T-helper 2 cell (primary cell): Measurements from ENCODE around the gene TAS2R1.
"Not testable (repeated sequence)": the region's sequence is repeated elsewhere in the genome, so short reads cannot be mapped to it uniquely, and the experiment has no call there.

Experiments
- DNase-seq, 5 experiments: peaks; one replicate each; pipeline versions ENCODE4 v3.0.0 to v3.0.0-alpha.2; 2012 to 2022

The TAS2R1 gene

DNA sequence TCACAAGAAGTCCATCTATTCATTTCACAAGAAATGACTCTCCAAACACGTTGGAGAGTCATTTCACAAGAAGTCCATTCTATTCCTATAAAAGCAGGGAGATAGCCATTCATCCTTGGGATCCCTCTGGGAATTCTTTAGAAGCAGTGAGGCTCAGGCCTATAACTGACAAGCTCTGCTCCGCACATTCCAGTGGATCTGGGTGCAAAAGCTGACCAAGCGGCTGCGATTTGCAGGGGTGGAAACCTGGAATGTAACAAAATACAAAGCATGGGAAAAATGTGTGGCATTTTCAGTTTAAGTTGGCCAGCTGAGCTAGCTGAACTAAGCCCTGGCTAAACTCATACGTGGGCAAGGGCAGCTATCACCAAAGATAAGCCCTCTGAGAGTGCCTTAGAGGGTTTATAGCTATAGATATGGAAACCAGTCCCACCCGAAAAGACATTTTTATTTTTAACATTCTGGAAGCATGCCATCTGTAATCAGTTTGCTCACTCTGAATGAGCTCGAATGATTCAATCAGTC lies 8.7 kb downstream of the TAS2R1 start:
- DNase-seq = no peak

DNA sequence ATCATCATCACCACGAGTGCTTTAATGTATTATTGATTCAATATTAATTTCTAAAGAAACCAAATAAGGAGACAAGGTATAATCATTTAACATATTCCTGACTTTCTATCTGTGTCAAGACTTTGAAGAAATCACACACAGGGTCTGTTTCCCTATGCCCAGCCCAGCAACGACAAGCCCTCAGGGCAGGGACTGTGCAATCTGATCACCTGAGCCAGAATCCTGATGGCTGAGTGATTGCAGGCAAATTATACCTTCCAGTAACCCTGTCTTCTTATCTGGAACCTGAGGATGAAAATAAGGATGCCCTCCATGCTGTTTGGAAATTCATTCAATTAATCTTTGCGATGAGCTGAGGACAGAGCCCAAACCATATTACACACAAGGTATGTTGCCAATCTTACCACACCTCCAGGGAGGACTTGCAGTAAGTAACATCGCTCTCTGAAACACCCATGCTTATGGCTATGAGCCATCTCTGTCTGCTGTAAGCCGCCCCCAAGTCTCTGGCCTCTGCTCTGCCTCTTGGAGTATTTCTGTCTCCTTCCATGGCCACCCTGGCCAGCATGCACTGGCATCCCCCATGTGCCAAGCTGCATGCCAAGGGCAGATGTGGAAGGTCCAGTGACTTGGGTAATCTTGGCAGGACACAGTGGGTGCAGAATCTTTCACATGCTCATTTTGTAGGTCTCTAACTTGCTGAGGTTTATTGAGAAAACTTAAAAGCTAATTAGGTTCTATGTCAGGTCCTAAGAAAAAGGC lies 10.6 kb downstream of the TAS2R1 start:
- DNase-seq = no peak

DNA sequence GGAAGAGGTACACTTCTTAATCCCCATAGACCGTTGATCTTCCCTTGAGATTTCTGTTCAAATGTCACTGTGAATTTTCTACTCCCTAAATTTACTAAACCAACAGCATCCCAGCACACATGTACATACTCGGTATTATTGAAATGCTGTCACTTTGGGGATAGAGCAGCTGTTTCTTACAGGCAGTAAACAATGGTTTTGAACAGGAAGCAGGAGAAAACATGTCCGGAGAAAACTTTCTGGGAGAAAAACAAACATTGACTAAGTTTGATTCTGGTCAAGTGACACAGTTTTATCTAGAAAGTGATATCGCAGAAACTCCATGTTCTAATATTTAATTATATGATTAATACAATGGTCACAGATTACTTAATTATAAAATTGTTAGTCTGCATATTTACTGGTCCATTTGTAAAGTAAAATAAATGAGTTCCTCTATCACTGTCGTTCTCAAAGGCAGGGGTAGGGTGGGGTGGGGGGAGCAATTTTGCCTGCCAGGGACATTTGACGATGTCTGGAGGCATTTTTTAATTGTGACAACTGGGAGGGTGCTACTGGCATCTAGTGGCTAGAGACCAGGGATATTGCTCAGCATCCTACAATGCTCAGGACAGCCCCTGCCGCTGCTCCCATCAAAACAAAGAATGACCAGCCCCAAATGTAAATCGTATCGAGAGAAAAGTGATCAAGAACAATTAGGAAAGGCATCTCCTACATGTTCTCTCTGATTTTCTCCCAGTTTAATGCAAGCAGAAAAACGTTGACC lies 12.2 kb downstream of the TAS2R1 start:
- no peak for DNase-seq

DNA sequence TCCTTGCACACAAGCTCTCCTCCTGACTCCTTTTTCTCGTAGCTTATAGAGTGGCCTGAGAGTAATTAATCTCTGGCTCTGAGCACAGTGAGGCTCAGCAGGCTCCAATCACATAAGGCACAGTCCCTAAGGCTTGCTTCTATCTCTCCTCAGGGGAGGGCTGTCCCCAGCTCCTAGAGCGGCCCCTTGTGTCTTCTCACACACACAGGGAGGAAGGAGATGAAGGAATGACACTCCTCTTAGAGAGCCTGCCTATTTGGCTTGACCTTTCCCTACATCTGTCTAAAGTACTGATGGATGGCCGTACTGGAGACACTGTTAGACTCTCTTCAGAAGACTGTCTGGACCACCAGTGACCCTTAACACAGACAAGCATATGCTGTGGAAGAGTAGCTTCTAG lies 12.9 kb downstream of the TAS2R1 start:
- DNase-seq = no peak

DNA sequence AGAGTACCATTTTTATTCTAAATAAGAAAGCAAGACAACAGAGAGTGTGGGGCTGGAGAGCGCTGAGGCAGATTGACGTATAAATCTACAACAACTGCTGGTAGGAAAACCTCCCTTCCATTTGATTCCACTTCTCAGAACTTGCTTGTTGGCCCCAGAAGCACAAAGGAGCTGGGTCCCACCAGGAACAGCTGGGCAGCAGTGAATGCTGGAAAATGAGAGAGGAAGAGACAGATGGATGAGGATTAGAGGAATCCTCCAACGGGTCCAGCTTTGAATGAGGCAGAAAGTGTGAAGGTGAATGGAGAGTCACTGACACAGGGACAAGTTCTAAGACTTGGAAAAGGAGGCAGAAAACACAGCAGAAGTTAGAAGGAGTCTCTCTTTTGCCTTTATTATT lies 14.8 kb downstream of the TAS2R1 start:
- no peak for DNase-seq

DNA sequence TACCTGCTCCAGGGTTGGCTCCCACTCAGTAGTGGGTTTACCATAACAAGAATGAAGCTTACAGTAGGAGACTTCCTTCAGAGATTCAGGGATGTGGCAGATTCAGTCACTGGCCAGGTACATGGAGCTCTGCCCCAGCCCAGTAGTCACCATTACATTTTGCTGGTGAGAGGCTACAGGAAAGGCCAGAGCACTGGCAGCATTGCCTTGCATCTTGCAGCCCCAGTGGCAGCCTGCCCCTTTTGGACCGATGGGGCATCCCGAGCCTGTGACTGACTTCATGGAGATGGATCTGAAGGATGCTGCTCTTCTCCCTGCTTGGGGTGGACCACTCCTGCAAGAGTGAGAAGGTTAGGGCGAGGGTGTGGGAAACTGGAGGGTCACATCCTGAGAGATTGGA lies 16.8 kb downstream of the TAS2R1 start:
- DNase-seq = no peak

DNA sequence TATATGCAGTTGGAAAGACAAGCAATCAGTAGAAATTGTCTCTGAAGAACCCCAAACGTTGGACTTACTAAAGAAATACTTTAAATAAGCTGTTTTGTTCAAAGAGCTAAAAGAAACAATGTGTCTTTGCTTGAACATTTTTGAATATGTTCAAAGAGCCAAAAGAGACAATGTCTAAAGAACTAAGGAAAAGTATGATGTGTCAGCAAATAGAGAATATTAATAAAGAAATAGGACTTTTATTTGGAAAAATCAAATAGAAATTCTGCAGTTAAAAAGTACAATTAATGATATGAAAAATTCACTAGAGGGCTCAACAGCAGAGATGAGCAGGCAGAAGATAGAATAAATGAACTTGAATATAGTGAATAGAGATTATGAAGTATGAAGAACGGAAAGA lies 19.2 kb downstream of the TAS2R1 start:
- DNase-seq = no peak

DNA sequence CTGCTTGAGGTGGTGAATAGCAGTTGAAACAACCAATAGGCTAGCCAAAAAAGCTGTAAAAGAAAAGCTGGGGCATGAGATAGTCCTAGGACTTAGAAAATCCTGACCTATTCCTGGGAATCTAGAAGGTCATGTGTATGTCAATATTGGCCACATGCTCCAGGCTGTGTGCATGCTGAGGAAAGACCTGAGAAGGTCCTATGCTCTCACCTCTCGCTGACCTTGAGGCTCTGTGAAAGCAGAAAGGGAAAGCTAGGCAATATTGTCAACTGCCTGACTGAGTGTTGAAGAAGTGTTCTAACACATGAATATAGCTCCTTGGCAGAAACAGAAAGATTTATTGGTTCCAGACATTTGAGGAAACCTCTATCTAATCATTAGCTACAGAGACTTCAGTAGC lies 19.8 kb downstream of the TAS2R1 start:
- DNase-seq = no peak

DNA sequence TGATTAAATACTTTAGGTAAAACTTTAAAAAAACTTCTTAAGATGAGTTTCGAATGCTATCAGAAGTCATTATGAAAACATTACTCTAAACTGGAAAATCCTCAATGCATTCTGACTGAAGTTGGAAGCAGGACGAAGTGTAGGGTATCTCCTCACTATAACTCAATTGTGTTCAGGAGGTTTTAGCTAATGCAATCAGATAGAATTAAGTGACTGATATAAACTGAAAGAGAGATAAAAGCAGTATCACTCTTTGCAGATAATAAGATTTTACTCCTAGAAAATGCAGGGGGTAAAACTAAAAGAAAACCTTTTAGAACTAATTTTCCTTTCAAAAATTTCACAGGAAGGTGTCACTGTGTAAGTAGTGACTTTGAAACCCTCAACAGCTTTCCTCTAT lies 22.1 kb downstream of the TAS2R1 start:
- DNase-seq = no peak

DNA sequence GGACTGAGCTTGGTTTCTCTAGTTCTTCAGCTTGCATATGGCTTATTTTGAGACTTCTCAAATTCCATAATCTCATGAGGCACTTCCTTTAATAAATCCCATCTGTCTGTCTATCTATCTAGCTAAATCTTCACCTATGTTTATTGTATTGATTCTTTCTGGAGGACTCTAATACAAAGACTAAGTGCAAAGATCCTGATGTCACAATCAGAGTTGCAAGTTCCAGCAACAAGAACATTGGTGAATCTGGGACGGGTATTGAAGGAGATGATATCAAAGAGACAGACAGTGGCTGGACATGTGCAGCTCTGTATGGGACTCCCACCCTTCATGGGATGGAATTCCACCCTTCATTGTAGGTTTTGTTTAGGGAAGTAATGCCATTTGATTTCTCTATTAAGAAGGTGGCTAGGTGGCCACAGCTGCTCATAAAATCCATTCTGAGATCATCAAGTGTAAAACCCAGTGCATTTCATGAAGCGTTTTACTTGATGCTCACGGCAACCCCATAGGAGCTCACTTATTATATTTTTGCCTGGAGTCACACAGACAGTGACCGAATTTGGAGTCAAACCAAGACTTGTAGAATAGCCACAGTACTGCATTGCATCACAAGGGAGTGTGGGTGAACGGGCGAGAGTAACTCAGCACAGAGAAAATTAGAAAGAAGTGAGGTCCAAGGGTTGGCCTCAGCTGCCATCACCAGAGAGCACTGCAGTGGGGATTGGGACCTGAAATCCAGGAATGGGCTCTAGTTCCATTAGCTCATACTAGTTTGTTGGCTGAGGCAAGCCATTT lies 24.9 kb downstream of the TAS2R1 start:
- no peak for DNase-seq

DNA sequence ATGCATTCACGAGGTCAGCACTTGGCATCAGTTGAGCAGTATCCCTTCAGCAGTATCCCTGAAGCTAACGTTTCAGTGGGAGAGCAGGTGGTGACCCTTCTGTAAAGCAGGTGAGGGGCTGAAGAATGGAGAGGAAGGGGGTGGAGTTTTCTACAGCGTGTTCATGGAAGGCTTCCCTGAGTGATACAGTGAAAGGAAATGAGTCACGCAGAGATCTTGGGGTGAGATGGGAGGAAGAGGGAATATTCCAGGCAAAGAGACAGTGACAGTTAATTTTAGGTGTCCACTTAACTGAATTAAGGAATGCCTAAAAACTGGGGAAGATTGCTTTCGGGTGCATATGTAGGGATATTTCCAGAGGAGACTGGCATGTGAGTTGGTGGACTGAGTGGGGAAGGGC lies 25.7 kb downstream of the TAS2R1 start:
- DNase-seq = no peak

DNA sequence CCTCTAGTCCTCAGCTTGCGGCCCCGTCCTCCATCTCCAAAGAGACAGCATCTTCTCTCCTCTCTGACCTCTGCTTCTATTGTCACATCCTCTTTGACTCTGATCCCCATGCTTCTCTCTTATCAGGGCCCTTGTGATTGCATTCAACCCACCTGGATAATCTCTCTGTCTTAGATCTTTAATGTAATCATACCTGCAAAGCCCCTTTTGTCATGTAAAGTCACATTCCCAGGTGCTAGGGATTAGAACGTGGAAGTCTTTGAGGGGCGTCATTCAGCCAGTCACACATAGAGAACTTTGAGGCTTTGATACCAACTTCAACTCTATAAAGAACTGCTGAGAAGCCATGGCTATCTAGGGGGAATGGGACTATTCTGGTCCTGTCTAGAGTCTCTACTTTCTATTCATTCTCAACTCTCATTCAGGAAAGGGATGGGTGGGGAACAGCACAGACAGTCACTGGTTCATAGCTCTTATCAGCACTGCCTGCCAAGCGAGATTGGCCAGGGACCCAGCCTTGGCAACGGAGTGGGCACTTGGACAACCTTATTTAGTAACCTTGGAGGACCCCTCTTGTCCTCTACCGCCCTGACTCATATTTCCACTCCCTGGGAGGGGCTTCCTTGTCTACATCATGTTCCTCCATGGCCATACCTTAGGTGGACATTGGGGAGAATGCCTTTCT lies 29.0 kb downstream of the TAS2R1 start:
- DNase-seq = no peak

DNA sequence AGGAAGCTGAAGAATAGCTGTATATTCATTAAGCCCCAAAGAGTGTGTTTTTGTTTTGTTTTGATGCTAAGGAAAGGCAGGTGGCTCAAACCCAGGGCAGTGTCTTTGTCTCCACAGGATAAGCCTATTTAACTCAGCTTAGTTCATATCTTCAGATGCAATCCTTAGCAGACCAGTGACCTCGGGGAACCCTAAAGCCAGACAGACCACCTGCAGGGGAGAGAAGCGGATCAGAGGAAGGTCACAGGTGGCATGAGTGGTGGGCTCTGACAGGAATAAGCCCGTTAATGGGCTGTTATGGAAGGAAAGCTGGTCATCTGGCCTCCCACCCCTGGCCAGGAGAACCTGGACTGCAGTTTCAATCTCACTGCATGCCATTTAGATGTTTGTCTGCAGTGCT lies 30.8 kb downstream of the TAS2R1 start:
- no peak for DNase-seq

DNA sequence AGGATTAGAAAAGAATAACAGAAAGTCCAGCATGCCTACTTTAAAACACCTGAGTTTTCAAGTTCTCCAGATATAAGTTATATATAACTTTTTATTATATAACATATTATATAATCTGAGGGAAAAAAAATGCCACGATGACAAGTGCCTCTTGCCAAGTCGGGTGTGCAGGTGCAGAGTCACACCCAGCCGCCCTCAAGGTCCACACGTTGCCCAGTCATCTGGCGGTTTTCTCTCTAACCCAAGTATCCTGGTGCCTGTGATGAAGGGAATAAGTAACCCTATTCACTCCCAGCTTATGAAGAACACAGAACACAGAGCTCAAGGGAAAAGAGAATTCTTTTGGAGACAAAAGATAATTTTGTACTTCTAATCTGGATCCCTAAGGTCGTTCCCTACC lies 31.8 kb downstream of the TAS2R1 start:
- DNase-seq = not testable (repeated sequence)

DNA sequence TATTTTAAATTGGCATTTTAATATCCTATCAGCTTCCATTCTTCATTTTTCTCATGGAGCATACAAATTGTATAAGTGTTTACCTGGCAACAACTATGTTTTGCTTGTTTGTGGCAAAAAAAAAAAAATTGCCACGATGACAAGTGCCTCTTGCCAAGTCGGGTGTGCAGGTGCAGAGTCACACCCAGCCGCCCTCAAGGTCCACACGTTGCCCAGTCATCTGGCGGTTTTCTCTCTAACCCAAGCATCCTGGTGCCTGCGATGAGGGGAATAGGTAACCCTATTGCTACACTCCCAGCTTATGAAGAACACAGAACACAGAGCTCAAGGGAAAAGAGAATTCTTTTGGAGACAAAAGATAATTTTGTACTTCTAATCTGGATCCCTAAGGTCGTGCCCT lies 32.8 kb downstream of the TAS2R1 start:
- DNase-seq = not testable (repeated sequence)

DNA sequence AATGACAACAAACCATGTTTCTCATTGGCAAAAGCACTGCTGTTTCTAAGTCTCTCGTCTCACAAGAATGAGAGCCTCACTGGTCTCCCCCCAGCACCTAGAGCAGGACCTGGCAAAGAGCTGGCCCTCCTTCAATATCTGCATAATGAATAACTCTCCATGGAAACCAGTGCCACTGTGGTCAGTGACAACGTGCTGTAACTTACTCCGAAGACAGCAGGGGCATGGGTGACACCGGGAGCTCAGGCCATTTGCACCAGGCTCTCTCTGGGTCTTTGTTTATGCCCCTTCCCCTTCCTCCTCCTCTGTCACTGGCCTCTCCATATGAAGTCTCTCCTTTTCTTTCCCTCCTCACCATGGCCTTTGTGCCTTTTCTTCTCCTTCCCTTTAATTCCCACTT lies 33.3 kb downstream of the TAS2R1 start:
- no peak for DNase-seq

DNA sequence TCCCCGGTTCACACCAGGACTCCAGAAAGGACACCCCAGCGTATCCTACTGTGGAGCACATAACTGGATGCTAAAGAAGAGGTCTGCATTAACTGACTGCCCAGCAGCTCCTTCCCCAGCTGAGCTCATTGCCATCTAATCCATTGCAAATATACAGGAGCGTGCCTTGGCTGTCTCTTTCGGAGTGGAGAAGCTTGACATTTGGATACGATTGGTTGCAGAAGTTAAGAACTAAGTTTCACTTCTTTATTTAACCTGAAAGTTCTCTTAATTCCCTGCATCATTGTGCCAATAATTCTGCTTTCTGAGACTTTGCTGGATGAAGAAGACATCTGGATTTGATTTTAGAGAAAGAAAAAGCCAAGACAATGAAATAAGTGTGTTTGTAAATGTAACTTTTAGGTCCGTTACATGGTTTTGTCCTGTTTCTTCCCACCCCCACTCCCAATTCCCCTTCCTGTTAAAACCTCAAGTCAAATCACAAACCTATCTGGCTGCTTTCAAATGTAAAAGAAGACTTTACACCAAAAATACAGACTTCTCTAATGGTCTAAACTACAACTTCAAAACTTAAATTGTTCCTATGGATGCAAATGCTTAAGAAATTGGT lies 33.9 kb downstream of the TAS2R1 start:
- DNase-seq = no peak

DNA sequence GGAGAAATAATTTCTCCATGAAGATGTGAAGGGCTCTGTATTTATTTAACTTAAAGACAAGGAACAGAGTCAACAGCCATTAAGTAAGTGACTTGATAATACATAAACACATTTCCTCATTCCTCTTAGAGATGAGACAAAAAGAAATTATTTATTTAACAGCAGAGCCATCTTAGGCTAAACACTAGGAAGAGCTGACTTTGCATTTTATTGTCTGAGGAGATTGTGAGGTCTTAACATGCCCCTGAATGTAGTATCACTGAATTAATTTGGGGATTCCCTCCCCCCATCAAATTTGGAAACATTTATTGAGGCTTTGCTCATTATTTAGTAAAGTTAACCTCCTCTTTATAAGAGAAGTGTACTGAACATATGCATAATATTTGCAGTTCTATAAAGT lies 35.2 kb downstream of the TAS2R1 start:
- DNase-seq = no peak

DNA sequence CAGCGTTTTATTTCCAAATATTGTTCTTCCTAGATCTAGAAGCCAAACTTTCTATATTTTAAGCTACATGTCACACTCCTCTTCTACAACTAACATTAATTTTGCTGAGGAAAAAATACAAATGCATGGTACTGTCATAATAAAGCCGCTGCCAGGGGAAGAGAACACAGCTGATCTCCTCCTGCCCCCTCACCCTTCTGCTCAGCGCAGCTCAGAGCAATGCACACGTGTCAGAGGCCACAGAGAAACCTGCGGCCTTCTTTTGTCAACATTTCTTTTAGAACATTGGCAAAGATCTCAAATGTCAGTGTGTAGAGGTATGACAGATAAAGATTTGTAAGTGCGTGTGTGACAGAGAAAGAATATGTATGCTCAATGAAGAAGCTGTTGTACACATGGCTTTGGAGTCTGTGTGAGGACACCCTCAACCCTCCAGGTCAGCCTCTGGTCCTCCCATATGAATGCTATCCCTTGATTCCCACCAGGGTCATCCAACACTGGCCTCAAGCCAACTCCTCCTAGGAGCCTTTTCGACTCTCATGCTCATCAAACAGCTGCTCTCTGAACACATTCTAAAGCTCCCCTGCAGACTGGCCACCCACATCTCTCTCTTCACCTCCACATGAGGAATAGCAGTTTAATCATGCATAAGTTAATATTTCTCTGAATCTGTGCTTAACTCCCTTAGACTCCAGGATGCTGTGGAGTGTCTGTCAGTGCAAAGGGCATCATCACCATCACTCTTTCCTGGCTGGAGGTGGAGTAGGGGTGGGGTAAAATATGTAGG lies 40.9 kb downstream of the TAS2R1 start:
- no peak for DNase-seq

DNA sequence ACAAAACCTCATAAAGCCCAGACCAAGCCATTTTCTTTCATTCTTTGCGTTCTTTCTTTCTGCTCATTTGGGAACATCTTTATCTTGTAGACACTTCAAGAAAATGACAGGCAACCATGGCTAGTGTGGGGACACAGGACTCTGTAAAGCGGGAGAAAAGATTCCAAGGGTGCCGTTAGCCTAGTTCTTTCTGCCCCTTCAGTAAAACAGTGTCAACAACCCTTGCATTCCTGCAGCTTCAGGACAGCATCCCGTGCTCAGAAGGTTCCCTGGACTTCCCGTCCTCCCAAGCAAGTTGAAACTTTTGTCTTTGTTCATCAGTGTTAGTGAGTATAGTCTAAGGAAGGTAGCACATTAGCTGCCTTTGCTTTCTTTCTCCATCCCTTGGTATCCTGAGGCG lies 41.9 kb downstream of the TAS2R1 start:
- DNase-seq = no peak

DNA sequence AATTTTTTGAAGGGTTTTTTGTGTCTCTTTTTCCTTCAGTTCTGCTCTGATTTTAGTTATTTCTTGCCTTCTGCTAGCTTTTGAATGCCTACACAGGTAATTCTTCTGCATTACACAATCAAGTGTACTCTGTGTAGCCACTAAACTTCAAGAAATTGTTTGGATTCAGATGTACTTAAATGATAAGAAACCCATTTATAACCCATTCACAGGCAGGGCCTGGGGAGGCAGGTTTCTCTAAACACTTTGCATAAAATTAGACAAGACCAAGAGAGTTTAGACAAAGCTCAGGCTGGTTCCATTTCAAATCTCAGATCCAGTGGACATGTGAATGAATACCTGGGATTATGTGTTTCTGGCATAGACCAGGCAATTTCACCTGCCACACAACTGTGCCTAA lies 43.0 kb downstream of the TAS2R1 start:
- no peak for DNase-seq

DNA sequence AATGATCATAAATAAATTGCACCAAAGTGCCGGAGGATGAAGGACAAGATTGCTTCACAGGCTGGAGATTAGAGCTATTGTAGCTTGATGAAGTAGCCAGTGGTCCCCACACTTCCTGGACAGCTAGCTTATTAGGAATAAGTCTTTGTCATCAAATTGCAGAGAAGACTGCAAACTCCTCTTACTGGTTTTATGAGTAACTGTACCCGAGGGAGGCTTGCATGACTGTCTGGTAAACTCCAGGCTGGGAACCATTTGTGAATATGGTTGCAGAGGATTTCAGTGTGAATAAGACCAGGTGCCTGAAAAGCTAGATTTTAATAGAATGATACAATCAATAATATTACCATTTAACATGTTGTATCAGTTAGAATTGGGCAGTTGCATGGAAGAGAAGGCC lies 47.7 kb downstream of the TAS2R1 start:
- no peak for DNase-seq
